IMR-90 (cell line): ENCODE results near the gene ERH.

Experiments
- BHLHE40 ChIP-seq: fragments of 150-350 bp; IDR thresholded peaks from 2 replicates; pipeline ENCODE4 v1.6.1; 2016; ENCODE audit warnings: mild to moderate bottlenecking, low read depth, low read length
- CTCF ChIP-seq: conservative IDR thresholded peaks from 2 replicates; pipeline ENCODE4 v1.5.1; 2012; ENCODE audit warnings: mild to moderate bottlenecking, low read depth, low read length, improper control_type of control experiment
- SMC3 ChIP-seq: fragments of 150-350 bp; IDR thresholded peaks from 2 replicates; pipeline ENCODE4 v1.6.1; 2016; ENCODE audit warnings: low read depth, mild to moderate bottlenecking, antibody characterized with exemption, low read length, moderate library complexity

GRCh38 chr14:69363055-69363454 is 35.0 kb downstream of the ERH start:
- TF ChIP-seq CTCF (peak; percentile 61), SMC3 (peak; percentile 58), BHLHE40 (no peak)
